ENCODE data around the gene RNF175.

DNA sequence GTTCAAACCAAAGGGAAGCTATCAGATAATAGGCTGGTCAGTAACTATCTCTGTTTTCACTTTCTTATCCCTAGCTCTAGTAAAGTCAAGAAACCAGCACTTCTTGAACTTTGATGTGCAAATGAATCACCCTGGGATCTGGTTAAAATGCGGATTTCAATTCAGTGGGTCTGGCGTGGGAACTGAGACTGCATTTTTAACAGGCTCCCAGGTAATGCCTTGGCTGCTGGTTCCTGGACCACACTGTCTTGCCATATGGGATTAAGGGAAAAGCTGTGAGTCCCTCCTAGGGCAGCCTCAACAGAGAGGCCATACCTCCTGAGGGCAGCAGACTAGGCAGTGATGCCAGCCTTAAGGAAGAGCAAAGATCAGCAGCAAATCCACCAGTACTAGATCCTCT, 1.7 kb downstream of the RNF175 start:
- TF ChIP-seq, protein P1, sequence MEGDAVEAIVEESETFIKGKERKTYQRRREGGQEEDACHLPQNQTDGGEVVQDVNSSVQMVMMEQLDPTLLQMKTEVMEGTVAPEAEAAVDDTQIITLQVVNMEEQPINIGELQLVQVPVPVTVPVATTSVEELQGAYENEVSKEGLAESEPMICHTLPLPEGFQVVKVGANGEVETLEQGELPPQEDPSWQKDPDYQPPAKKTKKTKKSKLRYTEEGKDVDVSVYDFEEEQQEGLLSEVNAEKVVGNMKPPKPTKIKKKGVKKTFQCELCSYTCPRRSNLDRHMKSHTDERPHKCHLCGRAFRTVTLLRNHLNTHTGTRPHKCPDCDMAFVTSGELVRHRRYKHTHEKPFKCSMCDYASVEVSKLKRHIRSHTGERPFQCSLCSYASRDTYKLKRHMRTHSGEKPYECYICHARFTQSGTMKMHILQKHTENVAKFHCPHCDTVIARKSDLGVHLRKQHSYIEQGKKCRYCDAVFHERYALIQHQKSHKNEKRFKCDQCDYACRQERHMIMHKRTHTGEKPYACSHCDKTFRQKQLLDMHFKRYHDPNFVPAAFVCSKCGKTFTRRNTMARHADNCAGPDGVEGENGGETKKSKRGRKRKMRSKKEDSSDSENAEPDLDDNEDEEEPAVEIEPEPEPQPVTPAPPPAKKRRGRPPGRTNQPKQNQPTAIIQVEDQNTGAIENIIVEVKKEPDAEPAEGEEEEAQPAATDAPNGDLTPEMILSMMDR (IDR thresholded peaks at IDR 0.05), result no peak
- no peak for TF ChIP-seq POLR2A (IDR thresholded peaks at IDR 0.05)
